VCaP (cell line): ENCODE results near the gene WDFY4.

Source experiments
- H3K27ac ChIP-seq: fragments of 450-650 bp; 2 replicates; pipeline ENCODE4 v1.5.1; 2017
- TF ChIP-seq, protein P1 (sequence below): fragments of 450-650 bp; conservative IDR thresholded peaks from 2 replicates; pipeline ENCODE4 v1.5.1; 2017; ENCODE audit warnings: mild to moderate bottlenecking, moderate library complexity

WDFY4 gene

DNA sequence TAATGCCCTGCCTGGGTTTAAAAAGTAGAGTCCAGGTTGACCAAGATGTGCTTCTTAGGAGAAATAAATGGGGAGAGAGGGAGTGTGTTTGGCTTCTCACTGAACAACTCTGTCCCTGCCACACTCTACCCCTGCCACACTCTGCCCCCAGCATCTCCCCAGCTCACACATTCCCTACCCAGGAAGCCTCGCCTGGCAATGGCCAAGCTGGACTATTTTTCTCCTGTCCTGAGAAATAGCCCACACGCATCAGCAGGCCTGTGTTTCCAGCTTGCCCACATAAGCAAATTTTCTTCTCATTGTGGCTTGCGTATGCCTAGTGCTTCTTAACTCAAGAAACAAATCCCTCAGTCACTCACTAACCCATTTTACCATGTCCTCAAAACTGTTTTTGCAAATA lies 253.1 kb downstream of the WDFY4 start:
- no peak overlapping the region for H3K27ac ChIP-seq
- TF ChIP-seq, protein P1, sequence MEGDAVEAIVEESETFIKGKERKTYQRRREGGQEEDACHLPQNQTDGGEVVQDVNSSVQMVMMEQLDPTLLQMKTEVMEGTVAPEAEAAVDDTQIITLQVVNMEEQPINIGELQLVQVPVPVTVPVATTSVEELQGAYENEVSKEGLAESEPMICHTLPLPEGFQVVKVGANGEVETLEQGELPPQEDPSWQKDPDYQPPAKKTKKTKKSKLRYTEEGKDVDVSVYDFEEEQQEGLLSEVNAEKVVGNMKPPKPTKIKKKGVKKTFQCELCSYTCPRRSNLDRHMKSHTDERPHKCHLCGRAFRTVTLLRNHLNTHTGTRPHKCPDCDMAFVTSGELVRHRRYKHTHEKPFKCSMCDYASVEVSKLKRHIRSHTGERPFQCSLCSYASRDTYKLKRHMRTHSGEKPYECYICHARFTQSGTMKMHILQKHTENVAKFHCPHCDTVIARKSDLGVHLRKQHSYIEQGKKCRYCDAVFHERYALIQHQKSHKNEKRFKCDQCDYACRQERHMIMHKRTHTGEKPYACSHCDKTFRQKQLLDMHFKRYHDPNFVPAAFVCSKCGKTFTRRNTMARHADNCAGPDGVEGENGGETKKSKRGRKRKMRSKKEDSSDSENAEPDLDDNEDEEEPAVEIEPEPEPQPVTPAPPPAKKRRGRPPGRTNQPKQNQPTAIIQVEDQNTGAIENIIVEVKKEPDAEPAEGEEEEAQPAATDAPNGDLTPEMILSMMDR = no peak

DNA sequence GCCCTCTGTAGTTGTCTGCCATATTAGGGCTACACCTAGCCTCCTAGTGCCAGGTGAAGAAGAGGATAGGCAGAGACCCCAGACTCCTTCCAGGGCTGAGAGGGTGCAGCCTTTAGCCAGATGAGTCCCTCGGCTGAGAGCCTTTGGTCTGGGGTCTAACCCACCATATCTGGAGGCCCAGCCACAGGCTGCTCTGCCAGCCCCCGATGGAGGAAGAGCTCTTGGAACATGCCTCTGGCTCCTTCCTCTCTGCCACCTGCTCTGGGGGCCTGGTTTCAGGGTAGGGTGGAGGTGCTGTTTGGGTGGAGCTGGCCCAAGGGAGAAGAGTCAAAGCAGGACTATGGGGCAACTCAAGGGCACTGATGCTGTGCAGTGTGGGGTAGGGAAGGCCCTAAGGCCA lies 253.6 kb downstream of the WDFY4 start:
- no peak overlapping the region for H3K27ac ChIP-seq
- TF ChIP-seq, protein P1 = no peak

DNA sequence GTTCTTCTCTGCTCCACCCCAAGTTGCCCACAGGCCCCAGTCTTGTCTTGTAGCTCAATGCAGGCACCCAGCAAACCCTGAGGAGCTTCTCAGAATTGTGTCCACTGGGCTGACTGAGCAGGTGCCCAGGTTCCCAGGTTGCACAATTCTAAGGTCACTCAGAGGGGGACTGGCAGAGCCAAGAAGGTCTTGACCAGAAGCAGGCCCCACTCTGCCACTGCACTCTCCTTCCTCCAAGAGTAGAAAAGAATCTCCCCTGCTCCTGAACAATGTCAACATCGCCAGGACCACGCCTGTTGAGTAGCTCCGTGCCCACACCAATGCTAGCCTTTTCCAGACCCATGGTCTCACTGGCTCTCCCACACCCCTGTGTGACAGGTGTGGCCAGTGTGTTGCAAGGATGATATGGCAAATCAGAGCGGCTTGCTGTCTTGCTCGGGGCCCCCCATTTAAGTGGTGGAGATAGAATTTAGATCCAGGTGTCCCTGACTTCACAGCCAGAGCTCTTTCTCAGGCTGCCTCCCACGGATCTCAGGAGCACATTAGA lies 254.4 kb downstream of the WDFY4 start:
- H3K27ac ChIP-seq = no peak overlapping the region
- TF ChIP-seq, protein P1 = no peak

DNA sequence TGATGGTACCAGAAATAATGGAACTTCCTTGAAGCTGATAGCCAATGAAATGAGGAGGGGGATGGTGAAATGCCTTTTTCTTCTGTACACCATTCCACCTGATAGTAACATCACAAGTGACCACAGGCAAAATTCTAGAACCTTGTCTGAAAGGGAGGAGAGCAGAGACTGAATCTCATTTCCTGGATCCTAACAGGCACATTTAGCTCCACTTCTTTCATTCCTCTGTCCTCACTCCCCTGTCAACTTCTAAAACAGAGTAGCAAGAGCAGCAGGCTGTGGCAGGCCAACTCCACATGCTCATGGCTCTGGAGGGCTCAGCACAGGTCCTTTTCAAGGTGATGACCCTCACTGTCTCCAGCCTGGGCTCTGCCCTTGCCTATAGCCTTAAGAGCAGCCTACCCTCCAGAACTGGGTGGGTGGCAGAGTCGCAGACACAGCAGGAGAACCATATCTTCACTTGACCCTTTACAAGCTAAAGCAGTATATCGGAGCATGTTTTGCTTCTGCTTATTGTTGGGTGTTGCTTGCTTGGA lies 255.2 kb downstream of the WDFY4 start, which contains the start of gene LRRC18:
TSS of gene LRRC18 (minus strand) at position 51 of the 536 bp plus-strand sequence. CDS start 25,685 bp downstream, outside the sequence.
- no peak within 1 kb of the TSS for H3K27ac ChIP-seq
- TF ChIP-seq, protein P1 = no peak

DNA sequence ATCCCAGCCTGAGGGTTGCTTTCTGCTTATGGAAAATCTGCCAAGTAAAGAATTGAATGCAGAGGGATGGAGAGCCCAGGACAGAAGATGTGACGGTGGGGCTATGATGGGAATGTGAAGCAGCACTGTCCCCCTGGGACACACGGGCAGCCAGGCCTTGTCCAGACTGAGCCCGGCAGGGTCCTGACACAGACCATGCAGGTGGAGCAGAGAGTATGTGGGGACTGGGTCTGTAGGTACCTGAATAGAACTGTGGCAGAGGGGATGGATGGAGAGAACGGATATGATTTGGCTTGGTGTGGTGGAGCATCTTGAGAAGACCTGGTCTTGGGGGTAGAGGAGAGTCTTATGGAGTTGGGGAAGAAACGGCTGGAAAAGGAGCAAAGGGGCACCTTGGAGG lies 255.7 kb downstream of the WDFY4 start:
- H3K27ac ChIP-seq = no peak overlapping the region
- TF ChIP-seq, protein P1 = no peak

DNA sequence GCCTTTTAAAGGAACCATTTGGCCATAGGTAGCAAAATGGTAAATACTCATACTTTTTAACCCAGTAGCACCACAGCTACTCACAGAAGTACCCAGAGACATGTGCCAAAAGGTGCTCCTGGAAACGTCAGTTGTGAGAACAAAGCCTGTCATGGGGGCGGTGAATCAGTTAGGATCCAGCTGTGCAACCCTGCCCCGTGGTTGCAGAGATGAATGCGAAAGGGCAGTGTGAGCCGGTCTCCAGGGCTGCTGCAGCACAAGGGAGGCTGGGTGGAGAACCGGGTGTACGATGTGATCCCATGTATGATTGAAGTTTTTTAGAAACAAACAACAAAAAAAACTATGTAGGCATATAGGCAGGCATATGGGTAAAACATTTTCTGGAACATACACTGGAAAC lies 256.3 kb downstream of the WDFY4 start:
- TF ChIP-seq, protein P1 = no peak
- H3K27ac ChIP-seq = no peak overlapping the region

DNA sequence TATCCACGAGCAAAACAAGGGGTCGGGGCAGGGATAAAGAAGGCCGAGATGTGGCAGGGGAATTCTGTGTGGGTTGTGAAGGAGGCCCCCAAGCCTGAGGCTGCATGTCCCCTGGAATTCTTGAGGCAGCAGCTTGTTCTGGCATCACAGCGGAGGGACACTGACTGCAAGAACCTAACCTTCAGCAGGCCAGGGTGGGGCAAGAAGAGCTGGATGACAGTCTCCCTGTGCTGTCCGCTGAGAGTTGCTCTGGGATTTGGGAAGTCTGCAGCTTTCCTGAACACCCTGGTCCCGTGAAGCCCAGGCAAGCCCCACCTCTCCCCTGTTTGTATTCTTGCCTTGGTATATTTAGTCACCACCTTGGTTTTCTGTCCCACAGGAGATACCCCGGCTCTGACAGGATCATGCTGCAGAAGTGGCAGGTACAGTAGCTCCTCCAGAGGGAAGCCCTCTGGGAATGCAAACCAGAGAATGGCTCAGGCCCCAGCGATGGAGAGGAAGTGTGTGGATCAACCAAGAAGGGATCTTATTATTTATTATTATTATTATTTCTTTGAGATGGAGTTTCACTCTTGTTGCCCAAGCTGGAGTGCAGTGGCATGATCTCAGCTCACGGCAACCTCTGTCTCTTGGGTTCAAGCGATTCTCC lies 256.9 kb downstream of the WDFY4 start:
- H3K27ac ChIP-seq = no peak overlapping the region
- TF ChIP-seq, protein P1 = no peak
